ENCODE results near the gene POFUT1.
"Not testable (repeated sequence)": the region's sequence is repeated elsewhere in the genome, so short reads cannot be mapped to it uniquely, and the experiment has no call there.

POFUT1 gene

GRCh38 chr20:32207626-32208498 lies at the start of gene POFUT1, which contains the start of gene PLAGL2:
POFUT1 (plus strand) TSS chr20:32207880; CDS start chr20:32207942, 62 bp downstream.
PLAGL2 (minus strand) TSS chr20:32207743; CDS start chr20:32202178, 5,565 bp downstream.
- DNase-seq (ENCODE audit: low read depth in 2 of 2): peak; percentile 77 to 79

- DNase-seq (ENCODE audit: low read depth in 2 of 2): no peak
These were observed 49.3 kb upstream of the POFUT1 start for GRCh38 chr20:32158351-32158750.

GRCh38 chr20:32158943-32159660 lies 48.6 kb upstream of the POFUT1 start:
- DNase-seq (ENCODE audit: low read depth in 2 of 2): no peak

- no peak for DNase-seq (ENCODE audit: low read depth in 2 of 2)
These were observed 47.9 kb upstream of the POFUT1 start for GRCh38 chr20:32159766-32160221.

- DNase-seq (ENCODE audit: low read depth in 2 of 2): no peak
These were observed 47.3 kb upstream of the POFUT1 start for GRCh38 chr20:32160341-32160740.

GRCh38 chr20:32162351-32162750 lies 45.3 kb upstream of the POFUT1 start:
- DNase-seq (ENCODE audit: low read depth in 2 of 2): no peak

- no peak for DNase-seq (ENCODE audit: low read depth in 2 of 2)
These were observed 43.7 kb upstream of the POFUT1 start for GRCh38 chr20:32163951-32164350.

GRCh38 chr20:32164984-32165735 lies 42.5 kb upstream of the POFUT1 start:
- DNase-seq (ENCODE audit: low read depth in 2 of 2): no peak

GRCh38 chr20:32165836-32166545 lies 41.7 kb upstream of the POFUT1 start:
- no peak for DNase-seq (ENCODE audit: low read depth in 2 of 2)

- no peak for DNase-seq (ENCODE audit: low read depth in 2 of 2)
These were observed 40.1 kb upstream of the POFUT1 start for GRCh38 chr20:32167552-32167951.

GRCh38 chr20:32168184-32168910 lies 39.3 kb upstream of the POFUT1 start:
- no peak for DNase-seq (ENCODE audit: low read depth in 2 of 2)

GRCh38 chr20:32177696-32178095 lies 30.0 kb upstream of the POFUT1 start:
- DNase-seq (ENCODE audit: low read depth in 2 of 2): not testable (repeated sequence)

- DNase-seq (ENCODE audit: low read depth in 2 of 2): no peak
These were observed 28.2 kb upstream of the POFUT1 start for GRCh38 chr20:32179515-32179914.

GRCh38 chr20:32179934-32180333 lies 27.7 kb upstream of the POFUT1 start:
- no peak for DNase-seq (ENCODE audit: low read depth in 2 of 2)

- no peak for DNase-seq (ENCODE audit: low read depth in 2 of 2)
These were observed 26.1 kb upstream of the POFUT1 start for GRCh38 chr20:32181606-32182005.

GRCh38 chr20:32183947-32184635 lies 23.6 kb upstream of the POFUT1 start:
- DNase-seq (ENCODE audit: low read depth in 2 of 2): no peak

- no peak for DNase-seq (ENCODE audit: low read depth in 2 of 2)
These were observed 22.6 kb upstream of the POFUT1 start for GRCh38 chr20:32184961-32185603.

- no peak for DNase-seq (ENCODE audit: low read depth in 2 of 2)
These were observed 21.2 kb upstream of the POFUT1 start for GRCh38 chr20:32186506-32186905.

- DNase-seq (ENCODE audit: low read depth in 2 of 2): no peak
These were observed 19.1 kb upstream of the POFUT1 start for GRCh38 chr20:32188376-32189122.
